ENCODE results near the gene RIN2. TPM values are rescaled to one million over a fixed set of nuclear protein-coding genes. Genes with fewer than 3 reads are reported as not detected.

Gene RIN2
- total RNA-seq, 1 donor from 2014 or later = 0.75 TPM

DNA sequence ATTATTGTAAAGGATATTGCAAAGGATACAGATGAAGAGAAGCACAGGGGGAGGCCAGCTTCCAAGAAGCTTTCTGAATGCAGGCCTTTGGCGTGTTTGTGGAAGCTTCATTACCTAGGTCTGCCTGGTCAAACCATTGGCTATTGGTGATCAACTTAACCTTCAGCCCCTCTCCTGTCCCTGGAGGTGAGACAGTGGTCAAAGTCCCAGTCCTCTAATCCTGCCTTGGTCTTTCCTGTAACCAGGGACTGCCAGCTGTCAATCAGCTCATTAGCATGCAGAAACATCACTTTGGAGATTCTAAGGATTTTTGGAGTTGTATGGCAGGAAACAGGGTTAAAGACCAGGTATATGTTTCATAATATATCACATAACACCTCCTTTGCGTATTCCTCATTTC is 13.0 kb downstream of the RIN2 start:
- DNase-seq (no peak), ATAC-seq (ENCODE audit: low read depth) (no peak)
- TF ChIP-seq, protein P1, sequence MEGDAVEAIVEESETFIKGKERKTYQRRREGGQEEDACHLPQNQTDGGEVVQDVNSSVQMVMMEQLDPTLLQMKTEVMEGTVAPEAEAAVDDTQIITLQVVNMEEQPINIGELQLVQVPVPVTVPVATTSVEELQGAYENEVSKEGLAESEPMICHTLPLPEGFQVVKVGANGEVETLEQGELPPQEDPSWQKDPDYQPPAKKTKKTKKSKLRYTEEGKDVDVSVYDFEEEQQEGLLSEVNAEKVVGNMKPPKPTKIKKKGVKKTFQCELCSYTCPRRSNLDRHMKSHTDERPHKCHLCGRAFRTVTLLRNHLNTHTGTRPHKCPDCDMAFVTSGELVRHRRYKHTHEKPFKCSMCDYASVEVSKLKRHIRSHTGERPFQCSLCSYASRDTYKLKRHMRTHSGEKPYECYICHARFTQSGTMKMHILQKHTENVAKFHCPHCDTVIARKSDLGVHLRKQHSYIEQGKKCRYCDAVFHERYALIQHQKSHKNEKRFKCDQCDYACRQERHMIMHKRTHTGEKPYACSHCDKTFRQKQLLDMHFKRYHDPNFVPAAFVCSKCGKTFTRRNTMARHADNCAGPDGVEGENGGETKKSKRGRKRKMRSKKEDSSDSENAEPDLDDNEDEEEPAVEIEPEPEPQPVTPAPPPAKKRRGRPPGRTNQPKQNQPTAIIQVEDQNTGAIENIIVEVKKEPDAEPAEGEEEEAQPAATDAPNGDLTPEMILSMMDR (IDR thresholded peaks at IDR 0.05) = no peak
- intact Hi-C loops (cut with micrococcal nuclease) = no loop called here
- Mint-ChIP-seq H3K27me3 (peaks cover 25% of the 10 kb centered on the region), H3K9me3 (no peaks in the 10 kb centered on the region), H3K4me1 (no peaks in the 10 kb centered on the region), H3K36me3 (ENCODE audit: low read depth) (no peaks in the 10 kb centered on the region), H3K27ac (no peak overlapping the region), H3K4me3 (no peak overlapping the region)
- ChIA-PET POLR2A (no interaction called here), CTCF (no interaction called here)

- ChIA-PET CTCF (no interaction called here), POLR2A (no interaction called here)
- H3K27ac Mint-ChIP-seq = no peak overlapping the region
- H3K4me1 Mint-ChIP-seq = no peaks in the 10 kb centered on the region
- DNase-seq = no peak
- intact Hi-C loops (cut with micrococcal nuclease) = no loop called here
- ATAC-seq (ENCODE audit: low read depth) = no peak
- H3K27me3 Mint-ChIP-seq = peaks cover 21% of the 10 kb centered on the region
- no peak overlapping the region for H3K4me3 Mint-ChIP-seq
- H3K36me3 Mint-ChIP-seq (ENCODE audit: low read depth) = no peaks in the 10 kb centered on the region
- H3K9me3 Mint-ChIP-seq = no peaks in the 10 kb centered on the region
- TF ChIP-seq, protein P1 (IDR thresholded peaks at IDR 0.05) = no peak
Measured at GRCh38 chr20:19773471-19773870, 15.4 kb downstream of the RIN2 start.

- TF ChIP-seq, protein P1 (IDR thresholded peaks at IDR 0.05) = no peak
- ChIA-PET POLR2A (no interaction called here), CTCF (no interaction called here)
- DNase-seq (no peak), ATAC-seq (ENCODE audit: low read depth) (no peak)
- intact Hi-C loops (cut with micrococcal nuclease) = no loop called here
- peaks cover 22% of the 10 kb centered on the region for H3K27me3 Mint-ChIP-seq
- H3K4me3 Mint-ChIP-seq = no peak overlapping the region
- H3K9me3 Mint-ChIP-seq = no peaks in the 10 kb centered on the region
- no peaks in the 10 kb centered on the region for H3K4me1 Mint-ChIP-seq
- no peak overlapping the region for H3K27ac Mint-ChIP-seq
- H3K36me3 Mint-ChIP-seq (ENCODE audit: low read depth) = no peaks in the 10 kb centered on the region
Measured at GRCh38 chr20:19774135-19774933, 16.3 kb downstream of the RIN2 start.

DNA sequence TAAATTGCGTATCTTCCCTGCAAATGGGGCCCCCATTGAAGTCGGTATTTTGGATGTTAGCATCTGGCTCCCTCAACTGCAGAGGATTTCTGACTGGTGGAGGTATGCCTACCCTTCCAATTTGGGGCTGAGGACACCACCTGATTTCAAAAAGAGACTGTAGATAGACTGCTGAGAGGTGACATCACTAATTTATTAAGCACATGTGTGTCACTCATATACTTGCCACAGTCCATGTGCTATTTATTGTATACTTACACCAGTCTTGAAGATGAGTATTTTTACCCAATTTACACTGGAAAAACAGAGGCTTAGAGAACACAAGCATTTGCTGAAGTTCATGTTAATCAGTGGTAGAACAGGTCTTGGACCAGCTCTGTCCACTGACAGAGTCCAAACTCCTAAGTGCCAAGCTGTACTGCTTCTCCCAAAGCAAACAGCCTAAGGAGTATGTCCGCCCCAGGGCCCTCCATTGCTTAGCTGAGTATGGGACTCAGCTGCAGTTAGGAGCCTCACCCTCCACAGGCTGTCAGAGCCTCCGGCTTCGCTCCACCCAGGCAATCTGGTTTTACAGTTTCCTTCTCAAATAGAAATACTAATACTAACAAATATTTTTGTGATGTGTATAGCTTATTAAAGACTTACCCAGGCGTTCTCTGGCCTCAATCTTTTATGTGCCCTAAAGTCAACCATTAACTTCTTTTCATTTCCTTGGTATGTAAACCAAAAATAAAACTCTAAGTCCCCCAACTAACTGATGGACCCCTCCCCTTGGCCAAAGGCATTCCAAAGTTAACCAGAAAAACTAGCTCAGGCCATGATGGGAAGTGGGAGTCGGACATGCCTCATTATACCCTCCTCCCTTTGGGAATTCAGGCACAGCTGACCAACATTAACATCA is 17.5 kb downstream of the RIN2 start:
- intact Hi-C loops (cut with micrococcal nuclease) = no loop called here
- Mint-ChIP-seq H3K4me3 (no peak overlapping the region), H3K9me3 (peaks cover under 1% of the 10 kb centered on the region), H3K27me3 (peaks cover 19% of the 10 kb centered on the region), H3K27ac (no peak overlapping the region), H3K36me3 (ENCODE audit: low read depth) (no peaks in the 10 kb centered on the region), H3K4me1 (peaks cover 9% of the 10 kb centered on the region)
- CTCF ChIA-PET = interaction anchor here (1.1 kb wide), 1 partner anchor 11 kb away, joined by 3 read pairs; no protein-coding TSS in a partner anchor
- ATAC-seq (ENCODE audit: low read depth) (no peak), DNase-seq (no peak)
- TF ChIP-seq, protein P1 (IDR thresholded peaks at IDR 0.05) = no peak
- POLR2A ChIA-PET = no interaction called here

GRCh38 chr20:19777315-19777714 is 19.3 kb downstream of the RIN2 start:
- Mint-ChIP-seq H3K4me1 (peaks cover 12% of the 10 kb centered on the region), H3K9me3 (peaks cover 5% of the 10 kb centered on the region), H3K36me3 (ENCODE audit: low read depth) (no peaks in the 10 kb centered on the region), H3K27me3 (peaks cover 10% of the 10 kb centered on the region), H3K4me3 (no peak overlapping the region), H3K27ac (no peak overlapping the region)
- intact Hi-C loops (cut with micrococcal nuclease) = no loop called here
- TF ChIP-seq, protein P1 (IDR thresholded peaks at IDR 0.05) = no peak
- no peak for ATAC-seq (ENCODE audit: low read depth)
- CTCF ChIA-PET = no interaction called here
- no peak for DNase-seq
- POLR2A ChIA-PET = interaction anchor here (0.7 kb wide), 1 partner anchor 888 kb away, joined by 4 read pairs; no protein-coding TSS in a partner anchor

Measured in activated B cell treated with CpG ODN at 0.5 μM for 24 hours (primary cell).